NB4 (cell line): ENCODE data around the gene SCT.

Experiments used
- DNase-seq: peaks from one replicate; pipeline ENCODE4 v3.0.0; 2010; ENCODE audit warnings: low read depth
- H3K4me3 ChIP-seq: one replicate; pipeline ENCODE4 v1.5.1; 2011; ENCODE audit warnings: mild to moderate bottlenecking, low read depth, low read length, moderate library complexity
- CTCF ChIP-seq: IDR thresholded peaks from one replicate; pipeline ENCODE4 v1.5.1; 2012; ENCODE audit warnings: low read depth, low read length
- MYC ChIP-seq: IDR thresholded peaks from 2 replicates; pipeline ENCODE4 v1.6.1; 2011; ENCODE audit warnings: low read depth, low read length
- POLR2A ChIP-seq: IDR thresholded peaks from 2 replicates; pipeline ENCODE4 v1.6.1; 2011; ENCODE audit warnings: mild to moderate bottlenecking; ENCODE audit not compliant: insufficient read length; ENCODE audit errors: extremely low read depth
- TF ChIP-seq, protein P1 (sequence below): IDR thresholded peaks from 2 replicates; pipeline ENCODE4 v1.6.1; 2011; ENCODE audit warnings: low read depth, low read length

Gene SCT

DNA sequence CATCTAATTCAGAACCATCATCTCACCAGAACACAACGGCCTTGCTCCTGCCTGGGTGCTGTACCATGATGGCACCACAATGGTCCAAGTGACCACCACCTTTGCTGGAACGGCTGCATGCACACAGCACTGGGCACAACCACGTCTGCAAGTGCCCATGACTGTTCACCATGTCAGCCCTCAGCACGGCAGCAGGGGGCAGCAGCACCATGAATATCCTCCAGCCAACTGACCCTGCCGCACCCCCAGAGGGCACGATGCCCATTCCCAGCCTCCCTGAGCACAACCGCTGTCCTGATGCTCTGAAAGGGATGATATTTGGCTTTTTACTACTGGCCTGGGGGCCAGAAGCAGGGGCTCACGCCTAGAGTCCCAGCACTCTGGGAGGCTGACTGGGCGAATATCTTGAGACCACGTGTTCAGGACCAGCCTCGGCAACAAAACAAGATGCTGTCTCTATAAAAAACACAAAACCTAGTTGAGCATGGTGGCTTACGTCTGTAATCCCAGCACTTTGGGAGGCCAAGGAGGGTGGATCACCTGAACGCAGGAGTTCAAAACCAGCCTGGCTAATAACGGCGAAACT lies 35.8 kb upstream of the SCT start:
- TF ChIP-seq POLR2A (no peak), MYC (no peak), CTCF (peak; percentile 51)
- TF ChIP-seq, protein P1, sequence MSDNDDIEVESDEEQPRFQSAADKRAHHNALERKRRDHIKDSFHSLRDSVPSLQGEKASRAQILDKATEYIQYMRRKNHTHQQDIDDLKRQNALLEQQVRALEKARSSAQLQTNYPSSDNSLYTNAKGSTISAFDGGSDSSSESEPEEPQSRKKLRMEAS: no peak
- peak; percentile 53 for DNase-seq
- no peak overlapping the region for H3K4me3 ChIP-seq

- no peak for DNase-seq
- TF ChIP-seq POLR2A (no peak), CTCF (no peak), MYC (no peak)
- TF ChIP-seq, protein P1: no peak
- no peak overlapping the region for H3K4me3 ChIP-seq
Measured at GRCh38 chr11:660681-661444, 33.9 kb upstream of the SCT start.

GRCh38 chr11:660281-660680 lies 33.3 kb upstream of the SCT start:
- no peak for DNase-seq
- TF ChIP-seq CTCF (no peak), POLR2A (no peak), MYC (no peak)
- TF ChIP-seq, protein P1: no peak
- no peak overlapping the region for H3K4me3 ChIP-seq

- no peak for DNase-seq
- no peak overlapping the region for H3K4me3 ChIP-seq
- TF ChIP-seq POLR2A (no peak), MYC (no peak), CTCF (no peak)
- TF ChIP-seq, protein P1: no peak
Measured at GRCh38 chr11:659532-660085, 32.6 kb upstream of the SCT start.

DNA sequence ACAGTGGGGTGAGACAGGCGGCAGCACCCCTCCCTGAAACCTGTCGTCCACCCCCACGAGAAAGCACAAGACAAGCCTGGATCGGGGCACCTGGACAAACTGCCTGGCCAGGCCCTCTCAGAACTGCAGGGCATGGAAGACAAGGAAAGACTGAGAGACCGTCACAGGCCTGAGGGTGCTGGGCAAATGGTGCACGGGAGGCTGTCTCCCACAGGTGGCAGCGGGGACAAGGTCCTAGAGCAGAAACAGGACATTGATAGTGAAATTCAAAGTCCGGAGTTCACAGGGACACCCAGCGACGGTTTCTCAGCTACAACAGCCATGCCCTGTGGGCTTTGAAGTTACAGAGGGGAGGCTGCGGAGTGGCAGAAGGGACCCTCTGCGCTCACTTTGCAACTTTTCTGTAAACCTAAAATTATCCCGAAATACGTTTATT lies 30.7 kb upstream of the SCT start:
- H3K4me3 ChIP-seq: no peak overlapping the region
- no peak for TF ChIP-seq CTCF
- TF ChIP-seq, protein P1: no peak
- TF ChIP-seq MYC: no peak
- no peak for TF ChIP-seq POLR2A
- DNase-seq: no peak

DNA sequence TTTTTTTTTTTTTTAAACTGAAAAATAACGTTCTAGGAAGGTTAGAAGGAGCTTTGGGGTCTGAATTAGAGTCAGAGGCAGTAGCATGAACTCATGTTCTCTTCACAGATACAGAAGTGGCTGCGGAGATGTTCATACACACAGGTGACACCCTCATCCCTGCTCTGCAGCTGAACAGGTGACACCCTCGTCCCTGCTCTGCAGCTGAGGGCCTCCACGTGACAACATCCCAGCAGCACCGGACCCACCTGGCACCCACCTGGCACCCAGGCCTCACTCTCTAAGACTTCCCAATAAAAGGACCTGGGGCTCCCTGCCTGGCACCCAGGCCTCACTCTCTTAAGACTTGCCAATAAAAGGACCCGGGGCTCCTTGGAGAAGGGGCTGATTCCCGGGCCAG lies 29.9 kb upstream of the SCT start:
- TF ChIP-seq, protein P1: no peak
- TF ChIP-seq MYC: no peak
- no peak for TF ChIP-seq POLR2A
- TF ChIP-seq CTCF: no peak
- no peak for DNase-seq
- no peak overlapping the region for H3K4me3 ChIP-seq
